NAMALWA (cell line): Measurements from ENCODE around the gene SLC17A8.

Source experiments
- DNase-seq: peaks from one replicate; pipeline ENCODE4 v3.0.0-alpha.2; 2015; ENCODE audit warnings: low spot score

The SLC17A8 gene

GRCh38 chr12:100371146-100371545 lies 14.3 kb downstream of the SLC17A8 start:
- DNase-seq, result no peak

GRCh38 chr12:100372853-100373640 lies 16.2 kb downstream of the SLC17A8 start:
- no peak for DNase-seq

GRCh38 chr12:100375038-100375735 lies 18.3 kb downstream of the SLC17A8 start:
- DNase-seq, result no peak

- DNase-seq, result no peak
Measured at GRCh38 chr12:100376161-100376560, 19.3 kb downstream of the SLC17A8 start.

- DNase-seq, result no peak
Measured at GRCh38 chr12:100381379-100381778, 24.5 kb downstream of the SLC17A8 start.

GRCh38 chr12:100382338-100382737 lies 25.5 kb downstream of the SLC17A8 start:
- DNase-seq, result no peak

GRCh38 chr12:100383586-100384558 lies 27.0 kb downstream of the SLC17A8 start:
- no peak for DNase-seq

- no peak for DNase-seq
Measured at GRCh38 chr12:100384559-100384935, 27.7 kb downstream of the SLC17A8 start.

GRCh38 chr12:100388382-100388781 lies 31.5 kb downstream of the SLC17A8 start:
- no peak for DNase-seq

- peak; percentile 7 for DNase-seq
Measured at GRCh38 chr12:100391856-100392255, 35.0 kb downstream of the SLC17A8 start.

GRCh38 chr12:100393200-100393599 lies 36.3 kb downstream of the SLC17A8 start:
- DNase-seq, result no peak

- no peak for DNase-seq
Measured at GRCh38 chr12:100395811-100396210, 38.9 kb downstream of the SLC17A8 start.

GRCh38 chr12:100398307-100398706 lies 41.4 kb downstream of the SLC17A8 start:
- DNase-seq, result no peak

- no peak for DNase-seq
Measured at GRCh38 chr12:100399095-100399494, 42.2 kb downstream of the SLC17A8 start.

- DNase-seq, result no peak
Measured at GRCh38 chr12:100401660-100402059, 44.8 kb downstream of the SLC17A8 start.

- no peak for DNase-seq
Measured at GRCh38 chr12:100402763-100403162, 45.9 kb downstream of the SLC17A8 start.

GRCh38 chr12:100403446-100403845 lies 46.6 kb downstream of the SLC17A8 start:
- DNase-seq, result no peak

- peak; percentile 50 for DNase-seq
Measured at GRCh38 chr12:100404769-100405407, 48.0 kb downstream of the SLC17A8 start.

- no peak for DNase-seq
Measured at GRCh38 chr12:100413001-100413400, 56.1 kb downstream of the SLC17A8 start.

- no peak for DNase-seq
Measured at GRCh38 chr12:100414739-100415138, 57.9 kb downstream of the SLC17A8 start.

GRCh38 chr12:100422646-100423045 lies 65.8 kb downstream of the SLC17A8 start:
- no peak for DNase-seq

GRCh38 chr12:100426145-100426544 lies 69.3 kb downstream of the SLC17A8 start:
- DNase-seq, result no peak
